HG03521 (cell line): Measurements from ENCODE around the gene STX1A.

Experiments
- ATAC-seq: cut with Tn5 transposase; IDR thresholded peaks from one replicate; pipeline ENCODE4 v1.9.1; 2021; ENCODE audit warnings: mild to moderate bottlenecking, moderate library complexity; ENCODE audit not compliant: unreplicated experiment

The STX1A gene

GRCh38 chr7:73718905-73719805, at the start of gene STX1A:
STX1A (minus strand) TSS chr7:73719669; CDS start chr7:73719631, 38 bp downstream.
- peak; percentile 64 for ATAC-seq

- ATAC-seq, result no peak
These were observed 49.4 kb upstream of the STX1A start for GRCh38 chr7:73768641-73769480.

- no peak for ATAC-seq
These were observed 47.2 kb upstream of the STX1A start for GRCh38 chr7:73766556-73767229.

GRCh38 chr7:73762659-73762999, 43.2 kb upstream of the STX1A start:
- ATAC-seq, result no peak

GRCh38 chr7:73761854-73762658, 42.6 kb upstream of the STX1A start:
- no peak for ATAC-seq

- ATAC-seq, result no peak
These were observed 39.2 kb upstream of the STX1A start for GRCh38 chr7:73758581-73759138.

- ATAC-seq, result no peak
These were observed 30.7 kb upstream of the STX1A start for GRCh38 chr7:73749931-73750776.

- no peak for ATAC-seq
These were observed 26.9 kb upstream of the STX1A start for GRCh38 chr7:73746378-73746777.

GRCh38 chr7:73742753-73743641, 23.5 kb upstream of the STX1A start:
- ATAC-seq, result no peak

GRCh38 chr7:73742338-73742752, 22.9 kb upstream of the STX1A start:
- ATAC-seq, result no peak

- no peak for ATAC-seq
These were observed 22.1 kb upstream of the STX1A start for GRCh38 chr7:73741600-73741999.

GRCh38 chr7:73740771-73741170, 21.3 kb upstream of the STX1A start:
- no peak for ATAC-seq

- ATAC-seq, result no peak
These were observed 20.7 kb upstream of the STX1A start for GRCh38 chr7:73740212-73740611.

GRCh38 chr7:73739387-73739767, 19.9 kb upstream of the STX1A start:
- no peak for ATAC-seq

GRCh38 chr7:73738612-73739386, 19.3 kb upstream of the STX1A start, which contains the start of gene ABHD11:
ABHD11 (minus strand) TSS chr7:73738802; CDS start chr7:73738770, 32 bp downstream.
- peak; percentile 85 for ATAC-seq

- peak; percentile 14 for ATAC-seq
These were observed 18.7 kb upstream of the STX1A start for GRCh38 chr7:73738220-73738611.

- no peak for ATAC-seq
These were observed 18.2 kb upstream of the STX1A start for GRCh38 chr7:73737491-73738219.
